GM12801 (cell line): ENCODE data around the gene IGBP1.

Experiments used
- CTCF ChIP-seq: IDR thresholded peaks from one replicate; pipeline ENCODE4 v1.5.1; 2011; ENCODE audit warnings: control low read depth; ENCODE audit not compliant: insufficient read length; ENCODE audit errors: extremely low read depth

IGBP1 gene

GRCh38 chrX:70133303-70134115 is at the start of gene IGBP1:
Gene IGBP1, plus strand, starts transcription at chrX:70133447. Its CDS starts 501 bp downstream, at chrX:70133948.
- no peak for TF ChIP-seq CTCF

- no peak for TF ChIP-seq CTCF
These were observed 48.5 kb upstream of the IGBP1 start for GRCh38 chrX:70084592-70085240.

GRCh38 chrX:70087857-70088630 is 45.2 kb upstream of the IGBP1 start:
- TF ChIP-seq CTCF, result no peak

GRCh38 chrX:70088751-70089150 is 44.5 kb upstream of the IGBP1 start:
- no peak for TF ChIP-seq CTCF

- no peak for TF ChIP-seq CTCF
These were observed 43.5 kb upstream of the IGBP1 start for GRCh38 chrX:70089604-70090297.

GRCh38 chrX:70092247-70092646 is 41.0 kb upstream of the IGBP1 start:
- no peak for TF ChIP-seq CTCF

GRCh38 chrX:70096052-70096451 is 37.2 kb upstream of the IGBP1 start:
- no peak for TF ChIP-seq CTCF
